T-helper 22 cell (primary cell): ENCODE data around the gene AHNAK2.
"Not testable (repeated sequence)": the region's sequence is repeated elsewhere in the genome, so short reads cannot be mapped to it uniquely, and the experiment has no call there.

ENCODE experiments used
- DNase-seq: peaks from one replicate; pipeline ENCODE4 v3.0.0-alpha.2; 2020; ENCODE audit warnings: low read depth

The AHNAK2 gene

GRCh38 chr14:104898195-104898558, 80.0 kb downstream of the AHNAK2 start:
- DNase-seq: no peak

GRCh38 chr14:104897330-104898194, 80.6 kb downstream of the AHNAK2 start:
- DNase-seq: no peak

GRCh38 chr14:104895786-104896661, 82.2 kb downstream of the AHNAK2 start:
- no peak for DNase-seq

GRCh38 chr14:104895207-104895785, 82.9 kb downstream of the AHNAK2 start:
- DNase-seq: no peak

- no peak for DNase-seq
Measured at GRCh38 chr14:104894331-104895206, 83.6 kb downstream of the AHNAK2 start.

GRCh38 chr14:104893435-104894207, 84.6 kb downstream of the AHNAK2 start:
- no peak for DNase-seq

GRCh38 chr14:104892531-104893434, 85.4 kb downstream of the AHNAK2 start:
- no peak for DNase-seq

GRCh38 chr14:104891664-104892530, 86.3 kb downstream of the AHNAK2 start:
- no peak for DNase-seq

GRCh38 chr14:104891121-104891551, 87.0 kb downstream of the AHNAK2 start:
- no peak for DNase-seq

- DNase-seq: not testable (repeated sequence)
Measured at GRCh38 chr14:104890292-104890691, 87.9 kb downstream of the AHNAK2 start.

- DNase-seq: no peak
Measured at GRCh38 chr14:104889375-104889757, 88.8 kb downstream of the AHNAK2 start.

GRCh38 chr14:104888489-104889374, 89.4 kb downstream of the AHNAK2 start:
- no peak for DNase-seq

GRCh38 chr14:104887623-104888488, 90.3 kb downstream of the AHNAK2 start:
- DNase-seq: no peak
